ENCODE measurements around the gene IL25.

DNA sequence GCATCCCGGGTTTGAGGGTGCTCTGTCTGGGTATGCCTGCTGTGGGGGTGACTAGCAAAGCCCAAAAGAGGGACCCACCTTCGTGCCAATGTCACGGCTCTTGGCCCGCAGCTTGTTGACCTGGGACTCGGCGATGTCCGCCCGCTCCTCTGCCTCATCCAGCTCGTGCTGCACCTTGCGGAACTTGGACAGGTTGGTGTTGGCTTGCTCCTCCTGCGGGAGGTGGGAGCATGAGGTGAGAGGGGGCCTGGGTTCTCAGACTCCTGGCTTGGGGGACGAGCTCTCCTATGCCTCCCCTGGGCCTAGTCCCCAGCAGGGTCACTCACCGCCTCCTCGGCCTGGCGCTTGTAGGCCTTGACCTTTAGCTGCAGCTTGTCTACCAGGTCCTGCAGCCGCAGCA, 41.1 kb downstream of the IL25 start:
- TF ChIP-seq CTCF (IDR thresholded peaks at IDR 0.05; ENCODE audit: borderline replicate concordance, extremely low read depth, low read length, poor library complexity, severe bottlenecking): no peak
- no peak for TF ChIP-seq EZH2 (IDR thresholded peaks at IDR 0.05; ENCODE audit: borderline replicate concordance, low read depth, low read length, severe bottlenecking)
